HG02870 (cell line): ENCODE results near the gene CLDN4.

Experiments
- ATAC-seq: cut with Tn5 transposase; IDR thresholded peaks from one replicate; pipeline ENCODE4 v1.9.1; 2021; ENCODE audit warnings: mild to moderate bottlenecking, moderate library complexity; ENCODE audit not compliant: unreplicated experiment

The CLDN4 gene

DNA sequence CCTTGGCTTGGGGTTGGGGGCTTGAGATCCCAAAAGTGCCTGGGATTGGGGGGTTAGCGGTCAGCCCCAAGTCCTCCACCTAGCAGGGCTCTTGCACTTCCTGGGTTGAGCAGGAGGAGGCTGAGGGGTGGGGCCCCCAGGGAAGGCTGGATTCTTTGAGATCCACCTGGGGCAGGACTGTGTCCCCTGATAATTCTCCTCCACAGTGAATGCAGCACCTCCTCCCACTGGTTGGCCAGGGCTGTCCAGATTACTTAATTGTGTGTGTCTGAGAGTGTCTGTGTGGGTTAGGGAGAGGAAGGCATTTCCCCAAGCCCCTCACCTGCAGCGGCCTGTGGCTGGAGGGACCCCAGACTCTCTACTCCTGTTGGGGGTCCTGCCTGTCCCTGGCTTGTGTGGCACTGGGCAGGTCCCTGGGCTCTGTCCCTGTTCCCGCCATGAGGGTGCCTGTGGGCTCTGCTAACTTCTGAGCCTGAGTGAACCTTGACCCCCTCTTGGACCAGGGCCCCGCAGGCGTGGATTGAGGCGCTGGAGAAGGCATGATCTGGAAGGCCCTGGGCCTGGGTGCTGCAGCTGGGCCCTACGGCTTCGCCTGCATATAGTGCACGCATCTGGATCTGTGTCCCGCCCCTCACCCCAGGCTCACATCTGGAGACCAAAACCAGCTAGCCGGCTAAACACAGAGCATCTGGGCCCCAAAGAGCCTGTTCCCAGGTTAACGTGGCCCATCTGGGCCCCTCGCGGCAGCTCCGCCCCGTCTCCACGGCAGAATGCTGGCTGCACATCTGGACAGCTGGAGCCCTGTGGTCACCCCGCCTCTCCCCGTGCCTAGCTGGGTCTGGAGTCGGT, 40.6 kb downstream of the CLDN4 start:
- no peak for ATAC-seq

DNA sequence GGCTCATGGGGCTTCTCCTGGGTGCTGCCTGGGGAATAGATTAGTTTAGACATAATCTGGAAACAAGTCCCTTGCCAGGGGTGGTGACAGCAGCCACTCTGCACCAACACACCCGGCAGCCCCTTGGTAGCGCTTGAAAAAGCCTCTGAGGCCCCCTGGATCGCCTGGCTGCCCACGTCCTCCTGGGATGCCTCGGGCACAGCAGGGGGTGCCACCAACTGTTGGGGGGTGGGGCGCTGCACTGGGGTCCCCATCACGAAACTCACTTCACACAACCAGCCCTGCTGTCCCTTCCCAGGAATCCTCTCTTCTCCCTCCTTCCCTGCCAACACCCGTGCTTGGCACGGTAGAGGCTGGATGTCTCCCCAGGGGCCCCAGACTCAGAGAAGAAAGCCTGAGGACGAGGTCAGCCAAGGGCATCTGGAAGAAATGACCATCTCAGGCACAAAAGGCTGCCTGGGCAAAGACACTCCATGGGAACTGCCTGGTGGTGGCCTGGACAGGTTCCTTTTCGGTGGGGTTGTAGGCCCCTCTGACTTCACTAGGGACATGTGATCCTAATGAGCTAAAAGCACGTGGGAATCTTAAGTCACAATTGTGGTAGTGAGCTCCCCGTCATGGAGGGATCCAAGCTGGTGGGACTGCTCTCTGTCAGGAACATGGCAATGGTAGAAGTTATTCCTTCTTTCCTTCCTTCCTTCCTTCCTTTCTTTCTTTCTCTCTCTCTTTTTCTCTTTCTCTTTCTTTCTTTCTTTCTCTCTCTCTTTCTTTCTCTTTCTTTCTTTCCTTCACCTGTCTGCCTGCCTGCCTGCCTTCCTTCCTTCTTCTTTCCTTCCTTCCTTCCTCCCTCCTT, 41.5 kb downstream of the CLDN4 start:
- ATAC-seq: no peak

DNA sequence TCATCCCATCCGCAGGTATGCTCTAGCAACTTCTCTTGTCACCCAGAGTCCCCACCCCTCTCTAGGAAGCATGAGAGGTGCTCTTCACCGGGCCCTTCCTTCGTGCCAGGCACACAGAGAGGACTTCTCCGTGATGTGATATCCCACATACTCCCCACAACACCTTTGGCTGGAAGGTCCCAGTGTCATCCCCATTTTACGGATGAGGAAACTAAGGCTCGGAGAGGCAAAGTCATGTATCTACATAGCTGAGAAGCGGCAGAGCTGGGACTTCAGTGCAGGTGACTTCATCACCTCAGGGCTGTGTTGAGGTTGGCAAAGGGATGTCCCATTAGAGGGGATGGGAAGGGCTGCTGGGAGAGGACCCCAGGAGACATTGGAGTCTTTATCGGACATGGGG, 45.6 kb downstream of the CLDN4 start:
- no peak for ATAC-seq

- no peak for ATAC-seq
These were observed 46.2 kb downstream of the CLDN4 start for GRCh38 chr7:73876973-73877372.

DNA sequence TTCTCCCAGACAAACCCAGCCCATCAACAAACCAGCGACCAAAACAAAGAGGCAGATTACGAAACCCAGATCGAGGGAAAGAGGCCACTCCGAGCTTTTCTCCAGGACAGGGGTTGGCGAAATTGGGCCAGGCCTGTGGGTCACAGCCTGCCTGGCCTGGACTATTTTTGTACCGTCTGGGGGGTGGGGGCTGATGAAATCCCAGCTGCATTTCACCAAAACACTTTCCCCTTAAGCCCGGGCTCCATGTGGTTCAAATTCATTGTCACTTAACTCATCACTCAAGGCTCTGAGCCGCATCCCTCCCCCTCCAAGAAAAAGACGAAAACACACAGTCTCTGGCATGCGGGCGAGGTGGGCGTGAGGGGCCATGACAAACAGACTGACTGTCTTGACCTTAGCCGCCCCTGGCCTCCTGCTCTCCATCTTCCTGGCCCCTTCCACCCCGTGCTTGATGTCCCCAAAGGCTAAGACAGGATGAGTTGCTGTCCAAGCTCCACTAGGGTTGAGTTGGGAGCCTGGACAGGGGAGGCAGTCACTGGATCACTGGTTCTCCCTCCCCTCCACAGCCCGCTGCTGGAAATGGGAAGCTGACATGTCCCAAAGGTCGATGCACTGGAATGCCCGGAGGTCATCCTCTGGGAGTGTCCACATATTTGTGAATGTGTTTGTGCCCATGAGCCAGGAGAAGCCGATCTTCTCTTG, 49.3 kb downstream of the CLDN4 start:
- ATAC-seq: no peak

DNA sequence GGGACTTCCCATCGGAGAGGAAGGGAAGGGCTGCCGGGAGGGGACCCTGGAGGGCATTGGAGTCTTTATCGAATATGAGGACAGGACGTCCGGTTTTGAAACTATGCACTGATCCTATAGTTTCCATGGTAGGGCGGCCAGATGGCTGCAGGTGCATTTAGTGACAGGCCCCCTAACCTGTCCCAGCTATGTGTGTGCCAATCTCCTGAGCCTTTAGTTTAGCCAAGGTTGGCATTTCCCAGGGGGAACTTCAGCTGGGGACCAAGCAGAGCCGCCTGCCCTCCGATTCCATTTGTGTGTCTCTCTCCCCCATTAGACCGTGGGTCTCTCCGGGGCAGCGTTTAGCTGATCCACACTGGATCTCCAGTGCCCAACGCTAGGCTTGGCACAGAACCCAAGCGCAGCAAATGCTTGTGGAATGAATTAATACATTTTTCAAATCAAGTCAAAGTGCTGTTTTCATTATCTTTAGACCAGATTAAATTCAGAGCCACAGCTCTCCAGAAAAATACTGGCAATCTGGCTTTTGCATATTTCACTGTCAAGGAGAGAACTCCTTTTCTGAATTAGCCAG, 50.0 kb downstream of the CLDN4 start:
- no peak for ATAC-seq

- no peak for ATAC-seq
These were observed 50.7 kb downstream of the CLDN4 start for GRCh38 chr7:73881352-73882046.

DNA sequence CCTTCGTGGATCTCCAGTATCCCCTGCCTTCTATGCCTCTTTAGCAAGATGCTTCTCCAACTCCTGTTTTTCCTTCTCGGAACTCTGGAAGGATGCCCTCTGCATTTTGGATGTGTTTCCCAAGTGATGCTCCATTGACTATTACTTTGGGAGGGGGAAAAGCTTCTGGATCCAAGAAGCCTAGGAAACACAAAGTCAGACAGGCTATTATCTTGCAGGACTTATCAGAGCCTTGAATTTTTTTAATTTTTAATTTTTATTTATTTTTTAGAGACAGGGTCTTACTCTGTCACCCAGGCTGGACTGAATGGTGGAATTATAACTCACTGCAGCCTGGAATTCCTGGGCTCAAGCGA, 51.2 kb downstream of the CLDN4 start:
- ATAC-seq: no peak
